ENCODE data around the gene MARK2. TPM values are rescaled to one million over a fixed set of nuclear protein-coding genes. Genes with fewer than 3 reads are reported as not detected.
A peak's percentile ranks its signal among the peaks of the same experiment; 100 is the strongest.

MARK2 gene
- polyA plus RNA-seq, 1 of the 3 experiments (the other 2 are of a cell fraction), result 18.8 TPM

GRCh38 chr11:63835158-63835545 lies 3.8 kb upstream of the MARK2 start:
- no peak overlapping the region for H3K27ac ChIP-seq (ENCODE audit: low read depth in 2 of 2, low read length in 1 of 2)
- peaks cover 4 to 13% of the 10 kb centered on the region in 2 experiments; a peak in 2 of 4 replicates for H3K4me1 ChIP-seq (ENCODE audit: control insufficient read depth in 1 of 2, insufficient read depth in 2 of 2, low read depth in 1 of 2, low read length in 1 of 2)
- no peak overlapping the region for H3K4me2 ChIP-seq
- H3K4me3 ChIP-seq (ENCODE audit: low read depth in 2 of 2, low read length in 1 of 2), result no peak overlapping the region
- H4K20me1 ChIP-seq (ENCODE audit: insufficient read depth), result peaks cover 9% of the 10 kb centered on the region
- H3K9ac ChIP-seq, result no peak overlapping the region
- ChIA-PET POLR2A (no interaction called here), CTCF (interaction anchor here (1.0 to 6.7 kb wide), 5 partner anchors 37 to 318 kb away, joined by 3 to 162 read pairs (median 9); no protein-coding TSS in a partner anchor)
- H3K79me2 ChIP-seq (ENCODE audit: insufficient read depth), result peaks cover 10% of the 10 kb centered on the region
- H2AFZ ChIP-seq (ENCODE audit: low read depth), result no peak overlapping the region
- peaks cover 8% of the 10 kb centered on the region for H3F3A ChIP-seq (replicated peaks; ENCODE audit: insufficient read depth)
- TF ChIP-seq MEF2A (IDR thresholded peaks at IDR 0.05; ENCODE audit: borderline replicate concordance, low read depth) (no peak), JUND (IDR thresholded peaks at IDR 0.05) (no peak)
- no peaks in the 10 kb centered on the region for H3K36me3 ChIP-seq (replicated peaks in 1 of 2; ENCODE audit: control insufficient read depth in 1 of 2, insufficient read depth in 2 of 2, low read length in 1 of 2)
- H3K9me3 ChIP-seq, result no peaks in the 10 kb centered on the region
- no peaks in the 10 kb centered on the region for H3K27me3 ChIP-seq (ENCODE audit: insufficient read depth)
- no peak for DNase-seq
- WGBS (ENCODE audit: low lambda C conversion rate), result 85% methylated on average over 6 of the region's 6 CpGs
- H3K9me2 ChIP-seq, result no peaks in the 10 kb centered on the region

GRCh38 chr11:63837027-63837688 lies 1.8 kb upstream of the MARK2 start:
- 17% methylated on average over 5 of the region's 5 CpGs for WGBS (ENCODE audit: low lambda C conversion rate)
- H3K9me2 ChIP-seq, result no peaks in the 10 kb centered on the region
- H3K36me3 ChIP-seq (replicated peaks in 1 of 2; ENCODE audit: control insufficient read depth in 1 of 2, insufficient read depth in 2 of 2, low read length in 1 of 2), result no peaks in the 10 kb centered on the region
- peaks cover 30% of the 10 kb centered on the region for H3K79me2 ChIP-seq (ENCODE audit: insufficient read depth)
- H3K9me3 ChIP-seq, result no peaks in the 10 kb centered on the region
- H3K4me1 ChIP-seq (ENCODE audit: control insufficient read depth in 1 of 2, insufficient read depth in 2 of 2, low read depth in 1 of 2, low read length in 1 of 2), result peaks cover 12 to 28% of the 10 kb centered on the region in 2 experiments; a peak in 3 of 4 replicates
- 0 out of 2 replicates have a peak overlapping the region, but pooled peaks have one; percentile 55 for H3K4me2 ChIP-seq
- H3K9ac ChIP-seq, result no peak overlapping the region
- TF ChIP-seq TEAD4 (IDR thresholded peaks at IDR 0.05; ENCODE audit: borderline replicate concordance, insufficient read depth), result no peak
- TF ChIP-seq MAX (IDR thresholded peaks at IDR 0.05; ENCODE audit: low read depth), result no peak
- TF ChIP-seq RAD21 (IDR thresholded peaks at IDR 0.05; ENCODE audit: low read length), result peak; percentile 95
- no peak for TF ChIP-seq RXRA (IDR thresholded peaks at IDR 0.05; ENCODE audit: borderline replicate concordance, low read depth)
- peak; percentile 81 for TF ChIP-seq CTCF (IDR thresholded peaks at IDR 0.05)
- no peak for TF ChIP-seq SIN3A (IDR thresholded peaks at IDR 0.05; ENCODE audit: borderline replicate concordance, low read depth, low read length)
- TF ChIP-seq TAF1 (IDR thresholded peaks at IDR 0.05; ENCODE audit: borderline replicate concordance, low read depth, low read length), result no peak
- TF ChIP-seq REST (IDR thresholded peaks at IDR 0.05; ENCODE audit: low read depth, low read length), result no peak
- no peak for TF ChIP-seq ELF1 (IDR thresholded peaks at IDR 0.05)
- TF ChIP-seq PBX3 (IDR thresholded peaks at IDR 0.05), result no peak
- TF ChIP-seq CHD2 (IDR thresholded peaks at IDR 0.05; ENCODE audit: low read length, partially characterized antibody), result no peak
- peak; percentile 98 for TF ChIP-seq SMC3 (IDR thresholded peaks at IDR 0.05; ENCODE audit: low read depth, low read length)
- no peak for TF ChIP-seq ZBTB33 (IDR thresholded peaks at IDR 0.05; ENCODE audit: borderline replicate concordance, low read depth)
- no peak for TF ChIP-seq NFIC (IDR thresholded peaks at IDR 0.05; ENCODE audit: borderline replicate concordance)
- TF ChIP-seq RCOR1 (IDR thresholded peaks at IDR 0.05; ENCODE audit: low read length), result no peak
- TF ChIP-seq NRF1 (IDR thresholded peaks at IDR 0.05; ENCODE audit: low read depth, low read length), result no peak
- H4K20me1 ChIP-seq (ENCODE audit: insufficient read depth), result peaks cover 28% of the 10 kb centered on the region
- CTCF ChIA-PET, result interaction anchor here (0.6 to 6.7 kb wide), 73 partner anchors 8 to 1087 kb away, joined by 3 to 162 read pairs (median 4); partner anchors contain the start of genes COX8A, MACROD1, NAA40 and RCOR2
- H3F3A ChIP-seq (replicated peaks; ENCODE audit: insufficient read depth), result peaks cover 4% of the 10 kb centered on the region
- H2AFZ ChIP-seq (ENCODE audit: low read depth), result peak overlapping the region; percentile 77
- POLR2A ChIA-PET, result interaction anchor here (0.7 kb wide), 1 partner anchor 129 kb away, joined by 3 read pairs; no protein-coding TSS in a partner anchor
- no peak overlapping the region for H3K4me3 ChIP-seq (ENCODE audit: low read depth in 2 of 2, low read length in 1 of 2)
- H3K27ac ChIP-seq (ENCODE audit: low read depth in 2 of 2, low read length in 1 of 2), result no peak overlapping the region
- peak; percentile 78 for DNase-seq
- no peaks in the 10 kb centered on the region for H3K27me3 ChIP-seq (ENCODE audit: insufficient read depth)

Measured in SK-N-SH (cell line).